Activated T-helper 9 cell treated with anti-CD3 and anti-CD28 coated beads, Interleukin-2, amount 50 U/mL, for 16 hours (primary cell): ENCODE measurements around the gene ANXA5.
"Not testable (repeated sequence)": the region's sequence is repeated elsewhere in the genome, so short reads cannot be mapped to it uniquely, and the experiment has no call there.

Source experiments
- DNase-seq: peaks from one replicate; pipeline ENCODE4 v3.0.0-alpha.2; 2020; ENCODE audit warnings: low read depth

ANXA5 gene

GRCh38 chr4:121676345-121677075, 20.3 kb downstream of the ANXA5 start:
- no peak for DNase-seq

DNA sequence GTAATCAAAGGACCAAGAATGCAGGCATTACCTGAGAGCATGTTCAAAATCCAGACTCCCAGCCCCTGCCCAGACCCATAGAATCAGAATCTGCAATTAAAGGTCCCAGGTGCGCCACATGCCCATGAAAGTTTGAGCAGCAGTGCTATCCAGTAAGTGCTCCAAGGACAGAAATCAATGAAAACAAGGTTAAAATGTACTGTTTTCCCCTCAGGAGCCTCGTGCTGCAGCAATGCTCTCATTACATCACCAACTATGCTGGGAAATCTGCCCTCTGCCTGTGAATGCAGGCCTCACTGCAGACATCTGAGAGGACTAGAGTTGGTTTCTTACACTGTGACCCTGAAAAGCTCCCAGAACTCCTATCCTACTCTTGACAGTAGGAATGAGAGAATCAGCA, 21.1 kb downstream of the ANXA5 start:
- DNase-seq = no peak

DNA sequence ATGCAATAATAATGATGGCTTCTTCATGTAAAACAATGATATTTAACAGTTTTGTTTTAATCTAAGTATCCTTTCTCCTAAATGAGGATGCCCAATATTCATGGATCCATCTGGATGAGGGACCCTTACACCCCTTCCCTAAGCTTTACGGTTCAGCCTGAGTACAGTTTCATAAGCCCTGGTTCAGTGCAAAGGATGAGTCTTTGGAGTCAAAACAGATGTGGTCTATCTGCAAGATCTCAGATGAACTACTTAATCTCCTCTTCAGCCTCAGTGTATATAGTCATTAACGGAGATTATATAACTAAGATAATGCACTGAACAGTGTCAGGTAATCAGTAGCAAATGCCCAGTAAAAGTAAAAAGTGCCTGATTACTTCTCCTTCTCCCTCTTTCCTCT, 22.1 kb downstream of the ANXA5 start:
- no peak for DNase-seq

DNA sequence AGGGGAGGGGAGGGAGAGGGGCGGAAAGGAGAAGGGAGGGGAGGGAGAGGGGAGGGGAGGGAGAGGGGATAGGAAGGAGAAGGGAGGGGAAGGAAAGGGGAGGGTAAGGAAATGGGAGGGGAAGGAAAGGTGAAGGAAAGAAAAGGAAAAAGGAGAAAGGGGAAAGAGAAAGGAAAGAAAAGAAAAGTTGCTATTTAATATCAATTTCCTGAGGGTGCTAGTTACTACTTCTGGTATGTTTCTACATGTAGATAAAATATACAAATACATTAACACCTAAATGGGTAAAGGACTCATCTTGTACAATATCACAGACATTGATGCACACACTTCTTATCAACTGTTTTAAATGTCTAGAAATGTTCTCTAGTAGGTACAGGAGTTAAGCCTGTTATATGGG, 22.6 kb downstream of the ANXA5 start:
- no peak for DNase-seq

DNA sequence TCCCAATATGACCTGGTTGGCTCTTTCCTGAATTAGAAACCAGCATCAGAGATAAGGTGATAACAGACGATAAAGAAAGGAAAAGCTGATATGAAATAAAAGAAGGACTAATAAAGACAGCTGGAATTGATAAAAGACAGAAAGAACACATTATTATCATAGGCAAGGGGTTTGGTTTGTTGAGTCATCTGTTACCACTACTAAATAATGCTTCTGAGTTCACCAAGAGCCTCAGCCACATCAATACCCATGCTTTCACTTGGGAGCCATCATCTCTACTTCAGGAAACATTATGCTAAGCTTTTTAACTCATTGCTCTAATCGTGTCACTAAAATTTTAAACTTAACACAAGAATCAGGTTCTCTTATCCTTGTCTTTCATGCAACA, 27.6 kb downstream of the ANXA5 start:
- DNase-seq = no peak

DNA sequence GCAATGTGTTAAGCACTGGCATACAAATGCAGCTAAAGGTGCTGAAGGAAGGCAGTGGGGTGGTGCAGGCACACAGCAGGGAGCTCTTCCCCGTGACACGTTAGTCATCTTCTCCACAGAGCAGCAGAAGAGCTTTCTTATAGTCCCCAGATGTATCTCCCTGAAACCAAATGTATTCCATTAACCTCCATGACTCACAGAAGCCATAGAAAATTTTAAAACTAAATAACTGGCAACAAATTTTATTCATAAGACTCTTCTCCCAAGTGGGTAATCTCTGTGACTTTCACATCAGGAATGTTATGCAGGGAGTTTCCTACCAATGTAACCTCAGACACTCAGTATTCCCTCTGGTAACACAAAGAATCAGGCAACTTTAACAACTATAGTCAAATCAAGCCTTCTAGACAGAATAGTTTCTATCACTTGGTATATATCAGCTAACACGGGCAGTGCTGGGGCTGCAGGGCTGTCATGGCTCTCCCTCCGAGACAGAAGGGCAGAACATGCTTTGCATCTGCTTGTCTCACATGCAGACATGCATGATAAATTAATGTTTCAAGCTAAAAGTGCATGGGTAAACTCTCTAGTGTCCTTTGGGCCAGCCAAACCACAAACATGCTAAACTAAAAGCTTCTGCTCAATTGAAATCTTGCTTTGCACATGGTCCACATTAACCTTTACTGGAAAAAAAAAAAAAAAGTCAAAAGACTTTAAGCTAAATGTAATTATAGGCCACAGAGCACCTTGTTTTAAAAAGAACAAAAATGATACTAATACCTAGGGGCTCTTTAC, 28.2 kb downstream of the ANXA5 start:
- no peak for DNase-seq

GRCh38 chr4:121666091-121666679, 30.6 kb downstream of the ANXA5 start:
- DNase-seq = no peak

- DNase-seq = no peak
These were observed 31.4 kb downstream of the ANXA5 start for GRCh38 chr4:121665371-121665770.

GRCh38 chr4:121662225-121662624, 34.6 kb downstream of the ANXA5 start:
- no peak for DNase-seq

DNA sequence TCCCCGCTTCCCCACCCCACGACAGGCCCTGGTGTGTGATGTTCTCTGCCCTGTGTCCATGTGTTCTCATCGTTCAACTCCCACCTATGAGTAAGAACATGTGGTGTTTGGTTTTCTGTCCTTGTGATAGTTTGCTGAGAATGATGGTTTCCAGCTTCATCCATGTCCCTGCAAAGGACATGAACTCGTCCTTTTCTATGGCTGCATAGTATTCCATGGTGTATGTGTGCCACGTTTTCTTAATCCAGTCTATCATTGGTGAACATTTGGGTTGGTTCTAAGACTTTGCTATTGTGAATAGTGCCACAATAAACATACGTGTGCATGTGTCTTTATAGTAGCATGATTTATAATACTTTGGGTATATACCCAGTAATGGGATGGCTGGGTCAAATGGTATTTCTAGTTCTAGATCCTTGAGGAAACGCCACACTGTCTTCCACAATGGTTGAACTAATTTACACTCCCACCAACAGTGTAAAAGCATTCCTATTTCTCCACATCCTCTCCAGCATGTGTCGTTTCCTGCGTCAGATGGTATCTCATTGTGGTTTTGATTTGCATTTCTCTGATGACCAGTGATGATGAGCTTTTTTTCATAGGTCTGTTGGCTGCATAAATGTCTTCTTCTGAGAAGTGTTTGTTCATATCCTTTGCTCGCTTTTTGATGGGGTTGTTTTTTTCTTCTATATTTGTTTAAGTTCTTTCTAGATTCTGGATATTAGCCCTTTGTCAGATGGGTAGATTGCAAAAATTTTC, 36.4 kb downstream of the ANXA5 start:
- DNase-seq = not testable (repeated sequence)

- DNase-seq = no peak
These were observed 38.7 kb downstream of the ANXA5 start for GRCh38 chr4:121658125-121658524.

DNA sequence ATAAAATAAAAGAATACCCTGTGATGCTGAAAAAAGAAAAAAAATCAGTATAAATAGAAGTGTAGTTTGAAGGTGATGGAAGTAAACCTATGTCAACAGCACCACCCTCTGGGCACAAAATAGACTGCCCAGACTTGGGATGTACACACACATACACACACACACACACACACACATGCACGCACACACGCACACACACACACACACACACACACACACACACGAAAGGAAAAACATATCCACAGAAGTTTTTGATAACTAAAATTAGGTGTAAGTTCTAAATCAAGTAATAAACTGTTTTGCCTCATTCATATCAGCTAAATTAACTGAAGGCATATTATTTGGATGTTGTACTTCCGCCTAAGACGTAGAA, 40.5 kb downstream of the ANXA5 start:
- peak; percentile 1 for DNase-seq

GRCh38 chr4:121655320-121656268, 41.2 kb downstream of the ANXA5 start:
- DNase-seq = no peak

- no peak for DNase-seq
These were observed 42.0 kb downstream of the ANXA5 start for GRCh38 chr4:121654738-121655137.

DNA sequence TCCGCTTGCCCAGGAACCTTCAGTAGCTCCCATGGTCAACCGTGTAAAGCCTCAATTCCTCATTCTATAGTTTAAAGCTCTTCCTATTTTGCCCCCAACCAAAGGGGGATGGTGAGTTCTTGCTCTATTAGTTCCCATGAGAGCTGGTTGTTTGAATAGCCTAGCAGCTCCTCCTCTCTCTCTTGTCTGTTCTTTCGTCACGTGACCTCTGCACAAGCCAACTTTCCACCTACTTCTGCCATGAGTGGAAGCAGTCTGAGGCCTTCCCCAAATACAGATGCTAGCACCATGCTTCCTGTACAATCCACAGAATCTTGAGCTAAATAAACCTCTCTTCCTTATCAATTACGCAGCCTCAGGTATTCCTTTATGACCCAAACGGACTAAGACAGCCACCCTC, 42.8 kb downstream of the ANXA5 start:
- no peak for DNase-seq

GRCh38 chr4:121653214-121653613, 43.6 kb downstream of the ANXA5 start:
- DNase-seq = no peak

- DNase-seq = no peak
These were observed 45.2 kb downstream of the ANXA5 start for GRCh38 chr4:121651597-121651996.

DNA sequence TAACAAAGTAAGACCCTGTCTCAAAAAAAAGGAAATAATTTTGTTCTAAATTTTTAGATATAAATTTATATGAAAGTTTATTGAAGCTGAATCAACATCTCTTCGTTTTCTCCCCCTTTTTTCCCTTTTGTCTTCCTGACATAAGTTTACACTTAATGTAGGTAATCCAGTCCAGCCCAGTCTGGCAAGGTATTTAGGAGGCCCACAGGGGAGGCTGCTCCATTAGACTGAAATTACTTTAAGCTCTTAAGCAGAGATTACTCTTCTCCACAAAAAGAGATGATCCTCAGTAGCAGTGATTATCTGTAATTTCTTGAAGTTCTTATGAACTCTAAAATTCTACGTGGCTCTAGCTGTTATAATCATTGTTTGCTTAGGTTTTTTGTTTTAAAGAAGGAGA, 46.0 kb downstream of the ANXA5 start:
- DNase-seq = no peak

- no peak for DNase-seq
These were observed 48.3 kb downstream of the ANXA5 start for GRCh38 chr4:121648516-121648915.

DNA sequence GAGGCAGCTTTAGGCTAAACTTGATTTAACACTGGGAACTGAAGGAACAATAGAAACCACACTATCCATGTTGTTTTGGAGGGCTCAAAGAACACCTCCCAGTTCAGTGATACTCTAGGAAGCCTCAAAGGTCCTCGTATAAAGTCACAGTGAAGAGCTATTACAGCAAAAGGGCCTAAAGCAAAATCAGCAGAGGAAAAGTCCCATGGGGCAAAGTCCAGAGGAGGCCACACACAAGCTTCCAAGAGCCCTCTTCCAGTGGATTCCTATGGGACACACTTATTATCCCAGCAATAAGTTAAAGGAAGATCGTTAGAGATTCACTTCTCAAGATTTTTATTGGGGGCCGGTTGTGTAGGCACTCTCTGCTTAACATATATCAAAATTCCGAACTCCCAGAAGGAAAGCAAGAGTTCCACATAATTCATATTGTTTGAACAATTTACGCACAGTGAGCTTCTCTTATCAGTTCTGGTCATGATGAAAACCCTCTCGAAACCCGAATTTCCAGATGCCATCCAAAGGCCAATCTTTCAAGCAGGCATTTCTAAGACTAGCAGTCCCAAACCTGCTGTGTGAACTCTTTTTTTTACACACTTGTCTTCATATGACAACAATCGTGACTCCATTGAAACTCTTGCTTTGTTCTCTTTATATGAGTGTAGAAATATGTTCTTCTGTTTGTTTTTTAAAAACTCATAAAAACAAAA, 53.7 kb downstream of the ANXA5 start:
- no peak for DNase-seq

DNA sequence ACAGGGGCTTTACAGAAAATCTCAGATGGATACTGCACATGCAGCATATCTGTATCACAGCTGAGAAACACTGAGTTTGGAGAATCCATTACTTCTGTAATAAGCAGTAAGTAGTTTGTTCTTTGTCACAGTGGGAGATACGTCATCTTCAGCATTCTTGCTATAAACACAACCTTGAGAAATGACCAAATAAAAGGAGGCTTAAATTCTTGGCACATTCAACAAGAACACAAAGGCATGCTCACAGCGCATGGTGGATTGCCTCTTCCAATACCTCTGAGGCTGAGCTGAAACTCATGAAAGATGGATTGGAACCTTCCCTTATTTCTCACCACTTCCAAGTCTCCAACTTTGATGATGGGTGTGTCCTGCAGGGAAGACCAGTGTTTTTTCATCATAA, 54.5 kb downstream of the ANXA5 start:
- DNase-seq = no peak
